Kidney epithelial cell (primary cell): ENCODE data around the gene TMPRSS15. TPM values are rescaled to one million over a fixed set of nuclear protein-coding genes. Genes with fewer than 3 reads are reported as not detected.

Experiments used
- DNase-seq: peaks from one replicate; pipeline ENCODE4 v3.0.0-alpha.2; 2010; ENCODE audit warnings: low read depth
- H3K27me3 ChIP-seq: 2 replicates; pipeline ENCODE4 v1.6.0; 2011; ENCODE audit warnings: low read length; ENCODE audit not compliant: control insufficient read depth, insufficient read depth
- H3K36me3 ChIP-seq: 2 replicates; pipeline ENCODE4 v1.5.1; 2011; ENCODE audit warnings: low read length; ENCODE audit not compliant: control insufficient read depth, insufficient read depth
- H3K4me3 ChIP-seq: 2 replicates; pipeline ENCODE4 v1.5.1; 2011; ENCODE audit warnings: low read depth, mild to moderate bottlenecking, control low read depth, low read length
- total RNA-seq: library from RNA; depleted of rRNA; stranded (reverse); fragments of >200 nt; gene quantifications from 2 replicates; pipeline ENCODE4 v1.2.3, GENCODE V29; 2015
- TF ChIP-seq, protein P1 (sequence below): IDR thresholded peaks from 2 replicates; pipeline ENCODE4 v1.5.1; 2011; ENCODE audit warnings: mild to moderate bottlenecking, moderate library complexity, low read length, control low read depth, inconsistent platforms; ENCODE audit not compliant: insufficient read depth, poor library complexity, severe bottlenecking

Gene TMPRSS15
- total RNA-seq, 1 donor from 2014 or later, result not detected

GRCh38 chr21:18340387-18340942 is 63.1 kb downstream of the TMPRSS15 start:
- H3K36me3 ChIP-seq, result no peaks in the 10 kb centered on the region
- H3K4me3 ChIP-seq, result no peak overlapping the region
- TF ChIP-seq, protein P1, sequence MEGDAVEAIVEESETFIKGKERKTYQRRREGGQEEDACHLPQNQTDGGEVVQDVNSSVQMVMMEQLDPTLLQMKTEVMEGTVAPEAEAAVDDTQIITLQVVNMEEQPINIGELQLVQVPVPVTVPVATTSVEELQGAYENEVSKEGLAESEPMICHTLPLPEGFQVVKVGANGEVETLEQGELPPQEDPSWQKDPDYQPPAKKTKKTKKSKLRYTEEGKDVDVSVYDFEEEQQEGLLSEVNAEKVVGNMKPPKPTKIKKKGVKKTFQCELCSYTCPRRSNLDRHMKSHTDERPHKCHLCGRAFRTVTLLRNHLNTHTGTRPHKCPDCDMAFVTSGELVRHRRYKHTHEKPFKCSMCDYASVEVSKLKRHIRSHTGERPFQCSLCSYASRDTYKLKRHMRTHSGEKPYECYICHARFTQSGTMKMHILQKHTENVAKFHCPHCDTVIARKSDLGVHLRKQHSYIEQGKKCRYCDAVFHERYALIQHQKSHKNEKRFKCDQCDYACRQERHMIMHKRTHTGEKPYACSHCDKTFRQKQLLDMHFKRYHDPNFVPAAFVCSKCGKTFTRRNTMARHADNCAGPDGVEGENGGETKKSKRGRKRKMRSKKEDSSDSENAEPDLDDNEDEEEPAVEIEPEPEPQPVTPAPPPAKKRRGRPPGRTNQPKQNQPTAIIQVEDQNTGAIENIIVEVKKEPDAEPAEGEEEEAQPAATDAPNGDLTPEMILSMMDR, result no peak
- no peaks in the 10 kb centered on the region for H3K27me3 ChIP-seq
- no peak for DNase-seq

DNA sequence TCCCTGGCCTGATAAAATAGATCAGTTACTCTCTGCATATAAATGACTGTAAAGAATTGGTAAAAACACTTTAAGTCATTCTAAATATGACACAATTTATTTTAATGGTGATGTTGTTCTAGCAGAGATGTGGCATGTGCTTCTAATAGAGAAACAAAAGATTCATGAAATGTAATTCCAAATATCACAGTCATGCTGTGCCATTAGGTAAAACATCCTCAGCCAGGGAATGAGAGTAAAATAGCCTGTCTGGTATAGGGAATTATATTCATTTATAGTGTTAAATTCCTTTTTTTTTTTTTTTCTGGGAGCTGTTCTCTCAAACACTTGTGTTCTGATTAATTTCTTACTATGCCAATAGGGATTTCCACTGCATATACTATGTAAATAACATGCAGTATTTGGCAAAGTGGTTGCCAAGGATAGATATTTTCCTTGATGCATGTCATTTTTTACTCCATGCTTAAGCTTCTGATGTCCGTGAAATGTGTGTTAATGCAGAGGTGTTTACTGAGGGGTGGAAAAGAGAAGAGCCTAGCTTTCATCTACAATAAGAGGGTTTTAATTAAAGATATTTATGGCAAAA is 67.8 kb downstream of the TMPRSS15 start:
- no peak for DNase-seq
- Histone ChIP-seq H3K27me3 (no peaks in the 10 kb centered on the region), H3K36me3 (no peaks in the 10 kb centered on the region), H3K4me3 (no peak overlapping the region)
- TF ChIP-seq, protein P1, result no peak

DNA sequence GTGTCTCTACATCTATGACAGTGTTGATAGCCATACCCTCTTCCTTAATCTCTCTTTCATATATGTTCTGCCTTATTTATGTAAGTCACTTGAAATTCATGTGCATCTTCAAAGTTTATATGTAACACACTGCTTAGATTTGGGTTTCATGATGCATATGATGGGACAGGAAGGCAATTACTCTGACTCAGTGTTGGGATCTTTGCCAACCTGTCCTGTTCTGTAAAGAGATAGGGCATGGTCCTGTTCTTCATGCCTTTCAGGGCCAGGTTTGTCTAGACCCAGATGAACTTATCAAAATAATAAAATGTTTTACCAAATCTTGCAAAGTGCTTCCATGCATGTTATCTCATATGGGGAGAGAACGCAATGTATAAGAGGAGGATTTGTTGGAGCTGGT is 69.5 kb downstream of the TMPRSS15 start:
- TF ChIP-seq, protein P1, result no peak
- H3K27me3 ChIP-seq, result no peaks in the 10 kb centered on the region
- H3K36me3 ChIP-seq, result no peaks in the 10 kb centered on the region
- no peak for DNase-seq
- H3K4me3 ChIP-seq, result no peak overlapping the region

GRCh38 chr21:18318156-18318555 is 85.4 kb downstream of the TMPRSS15 start:
- no peak for DNase-seq
- H3K4me3 ChIP-seq, result no peak overlapping the region

GRCh38 chr21:18298228-18298627 is 105.4 kb downstream of the TMPRSS15 start:
- no peak for DNase-seq
- TF ChIP-seq, protein P1, result no peak
- Histone ChIP-seq H3K27me3 (no peaks in the 10 kb centered on the region), H3K36me3 (no peaks in the 10 kb centered on the region), H3K4me3 (no peak overlapping the region)

More at GRCh38 chr21:18318156-18318555, 85.4 kb downstream of the TMPRSS15 start:
- Histone ChIP-seq H3K36me3 (no peaks in the 10 kb centered on the region), H3K27me3 (no peaks in the 10 kb centered on the region)
- TF ChIP-seq, protein P1, result no peak

- TF ChIP-seq, protein P1, result no peak
Measured at GRCh38 chr21:18294100-18294499, 109.5 kb downstream of the TMPRSS15 start.

More at GRCh38 chr21:18294100-18294499, 109.5 kb downstream of the TMPRSS15 start:
- H3K27me3 ChIP-seq, result no peaks in the 10 kb centered on the region
- no peaks in the 10 kb centered on the region for H3K36me3 ChIP-seq
- DNase-seq, result no peak
- H3K4me3 ChIP-seq, result no peak overlapping the region
